Measurements from ENCODE around the gene RAB8B.

DNA sequence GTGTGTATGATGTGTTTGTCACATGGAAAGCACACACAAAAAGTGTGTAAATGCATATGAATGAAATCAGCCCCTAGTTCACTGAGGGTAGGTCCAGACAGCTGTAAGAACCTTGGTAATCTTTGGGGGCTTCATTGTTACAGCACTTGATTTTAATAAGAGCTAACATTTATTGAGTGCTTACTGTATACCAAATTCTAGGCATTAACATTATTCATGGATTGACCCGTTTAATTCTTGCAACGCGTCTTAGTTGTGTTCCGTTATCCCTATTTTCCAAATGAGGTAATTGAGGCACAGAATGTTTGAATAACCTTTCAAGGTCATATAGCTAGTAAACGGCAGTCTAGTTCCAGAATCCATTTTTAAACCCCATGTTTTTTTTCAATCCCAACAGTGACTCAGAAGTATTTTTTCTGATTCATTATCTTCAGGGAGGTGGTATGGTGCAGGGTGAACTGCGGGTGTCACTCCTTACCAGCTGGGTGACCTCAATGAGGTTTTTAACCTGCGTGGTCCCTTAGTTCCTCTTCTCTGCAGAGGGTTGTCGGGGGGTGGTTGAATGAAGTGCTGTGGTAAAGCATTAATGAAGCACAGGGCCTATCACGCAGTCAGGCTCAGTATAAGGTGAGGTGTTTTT lies 14.2 kb downstream of the RAB8B start:
- TF ChIP-seq, protein P1, sequence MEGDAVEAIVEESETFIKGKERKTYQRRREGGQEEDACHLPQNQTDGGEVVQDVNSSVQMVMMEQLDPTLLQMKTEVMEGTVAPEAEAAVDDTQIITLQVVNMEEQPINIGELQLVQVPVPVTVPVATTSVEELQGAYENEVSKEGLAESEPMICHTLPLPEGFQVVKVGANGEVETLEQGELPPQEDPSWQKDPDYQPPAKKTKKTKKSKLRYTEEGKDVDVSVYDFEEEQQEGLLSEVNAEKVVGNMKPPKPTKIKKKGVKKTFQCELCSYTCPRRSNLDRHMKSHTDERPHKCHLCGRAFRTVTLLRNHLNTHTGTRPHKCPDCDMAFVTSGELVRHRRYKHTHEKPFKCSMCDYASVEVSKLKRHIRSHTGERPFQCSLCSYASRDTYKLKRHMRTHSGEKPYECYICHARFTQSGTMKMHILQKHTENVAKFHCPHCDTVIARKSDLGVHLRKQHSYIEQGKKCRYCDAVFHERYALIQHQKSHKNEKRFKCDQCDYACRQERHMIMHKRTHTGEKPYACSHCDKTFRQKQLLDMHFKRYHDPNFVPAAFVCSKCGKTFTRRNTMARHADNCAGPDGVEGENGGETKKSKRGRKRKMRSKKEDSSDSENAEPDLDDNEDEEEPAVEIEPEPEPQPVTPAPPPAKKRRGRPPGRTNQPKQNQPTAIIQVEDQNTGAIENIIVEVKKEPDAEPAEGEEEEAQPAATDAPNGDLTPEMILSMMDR (conservative IDR thresholded peaks at IDR 0.05): no peak
- no peak for TF ChIP-seq EZH2 (IDR thresholded peaks at IDR 0.05; ENCODE audit: low read depth)
